Measurements from ENCODE around the gene TRANK1. TPM values are rescaled to one million over a fixed set of nuclear protein-coding genes. Genes with fewer than 3 reads are reported as not detected.

The TRANK1 gene
- total RNA-seq, 4 donors from 2014 or later: 47.9 to 92.6 (median 59.9) TPM

- H3K36me3 ChIP-seq: peaks cover 0 to 87% (median 0%) of the 10 kb centered on the region in 3 donors
- H3K4me3 ChIP-seq: no peak overlapping the region
- no peak for DNase-seq
- H3K9me3 ChIP-seq: no peaks in the 10 kb centered on the region
- H3K4me1 ChIP-seq: no peaks in the 10 kb centered on the region
- H3K27ac ChIP-seq: no peak overlapping the region
- no peak for TF ChIP-seq CTCF (IDR thresholded peaks at IDR 0.05)
- no peak for TF ChIP-seq POLR2A (IDR thresholded peaks at IDR 0.05)
- H3K27me3 ChIP-seq: no peaks in the 10 kb centered on the region
Measured at GRCh38 chr3:36842275-36842674, 102.6 kb downstream of the TRANK1 start.

GRCh38 chr3:36840453-36840921, 104.4 kb downstream of the TRANK1 start:
- Histone ChIP-seq H3K36me3 (peaks cover 0 to 79% (median 0%) of the 10 kb centered on the region in 3 donors), H3K4me1 (no peaks in the 10 kb centered on the region), H3K27ac (no peak overlapping the region), H3K4me3 (no peak overlapping the region), H3K9me3 (no peaks in the 10 kb centered on the region), H3K27me3 (no peaks in the 10 kb centered on the region)
- no peak for TF ChIP-seq CTCF (IDR thresholded peaks at IDR 0.05)
- no peak for TF ChIP-seq POLR2A (IDR thresholded peaks at IDR 0.05)
- DNase-seq: no peak

GRCh38 chr3:36837089-36837488, 107.8 kb downstream of the TRANK1 start:
- Histone ChIP-seq H3K36me3 (peaks cover 0 to 82% (median 0%) of the 10 kb centered on the region in 3 donors), H3K4me3 (no peak overlapping the region), H3K9me3 (no peaks in the 10 kb centered on the region), H3K4me1 (no peaks in the 10 kb centered on the region), H3K27ac (no peak overlapping the region), H3K27me3 (no peaks in the 10 kb centered on the region)
- DNase-seq: no peak
- peak in 3 of 6 experiments; percentile 11 to 16 (median 13) for TF ChIP-seq CTCF (IDR thresholded peaks at IDR 0.05)
- TF ChIP-seq POLR2A (IDR thresholded peaks at IDR 0.05): no peak

GRCh38 chr3:36833160-36833814, 111.6 kb downstream of the TRANK1 start:
- no peak for TF ChIP-seq POLR2A (IDR thresholded peaks at IDR 0.05)
- no peak for TF ChIP-seq CTCF (IDR thresholded peaks at IDR 0.05)
- Histone ChIP-seq H3K36me3 (peaks cover 0 to 86% (median 0%) of the 10 kb centered on the region in 3 donors), H3K4me1 (no peaks in the 10 kb centered on the region), H3K4me3 (no peak overlapping the region), H3K27me3 (no peaks in the 10 kb centered on the region), H3K27ac (no peak overlapping the region), H3K9me3 (no peaks in the 10 kb centered on the region)
- DNase-seq: no peak

GRCh38 chr3:36832406-36832805, 112.4 kb downstream of the TRANK1 start:
- peaks cover 0 to 86% (median 0%) of the 10 kb centered on the region in 3 donors for H3K36me3 ChIP-seq
- no peak for DNase-seq
- TF ChIP-seq CTCF (IDR thresholded peaks at IDR 0.05): no peak

More at GRCh38 chr3:36832406-36832805, 112.4 kb downstream of the TRANK1 start:
- H3K4me1 ChIP-seq: no peaks in the 10 kb centered on the region
- no peaks in the 10 kb centered on the region for H3K9me3 ChIP-seq
- no peak overlapping the region for H3K4me3 ChIP-seq
- no peaks in the 10 kb centered on the region for H3K27me3 ChIP-seq
- no peak overlapping the region for H3K27ac ChIP-seq
